WTC11 (cell line): ENCODE measurements around the gene AKAP7.

Experiments
- ATF1 ChIP-seq: sonication (generic); formaldehyde crosslinking; IDR thresholded peaks from 2 replicates; pipeline ENCODE4 v1.8.1; 2023; ENCODE audit warnings: mild to moderate bottlenecking, moderate library complexity, missing genetic modification reagents
- ETV6 ChIP-seq: sonication (generic); formaldehyde crosslinking; IDR thresholded peaks from 2 replicates; pipeline ENCODE4 v1.8.1; 2022; ENCODE audit warnings: mild to moderate bottlenecking, missing genetic modification reagents
- IRF2 ChIP-seq: sonication (generic); formaldehyde crosslinking; IDR thresholded peaks from 2 replicates; pipeline ENCODE4 v1.8.0; 2022; ENCODE audit warnings: low read depth, missing genetic modification reagents, borderline replicate concordance
- JAZF1 ChIP-seq: fragments of 250-450 bp; sonication (Bioruptor Pico); IDR thresholded peaks from 2 replicates; pipeline ENCODE4 v1.9.0; 2021; ENCODE audit warnings: moderate library complexity, mild to moderate bottlenecking, inconsistent platforms
- MYBL2 ChIP-seq: sonication (generic); formaldehyde crosslinking; IDR thresholded peaks from 2 replicates; pipeline ENCODE4 v1.8.1; 2023; ENCODE audit warnings: mild to moderate bottlenecking, moderate library complexity, missing genetic modification reagents
- NFE2L1 ChIP-seq: sonication (generic); formaldehyde crosslinking; IDR thresholded peaks from 2 replicates; pipeline ENCODE4 v1.8.1; 2023; ENCODE audit warnings: missing genetic modification reagents
- TEAD4 ChIP-seq: sonication (generic); formaldehyde crosslinking; IDR thresholded peaks from 2 replicates; pipeline ENCODE4 v1.8.0; 2022; ENCODE audit warnings: mild to moderate bottlenecking, missing genetic modification reagents
- ZBTB21 ChIP-seq: sonication (generic); formaldehyde crosslinking; IDR thresholded peaks from 2 replicates; pipeline ENCODE4 v1.8.1; 2023; ENCODE audit warnings: mild to moderate bottlenecking, missing genetic modification reagents, borderline replicate concordance
- ZNF121 ChIP-seq: sonication (generic); formaldehyde crosslinking; IDR thresholded peaks from 2 replicates; pipeline ENCODE4 v1.8.0; 2023; ENCODE audit warnings: missing genetic modification reagents
- TF ChIP-seq, protein P1 (sequence below): fragments of 200-600 bp; IDR thresholded peaks from 2 replicates; pipeline ENCODE4 v1.8.0; 2022; ENCODE audit warnings: antibody characterized with exemption
- TF ChIP-seq, protein P2 (sequence below): sonication (generic); formaldehyde crosslinking; IDR thresholded peaks from 2 replicates; pipeline ENCODE4 v1.8.1; 2022; ENCODE audit warnings: low read depth, missing genetic modification reagents, borderline replicate concordance
- TF ChIP-seq, protein P3 (sequence below): sonication (generic); formaldehyde crosslinking; IDR thresholded peaks from 2 replicates; pipeline ENCODE4 v1.8.1; 2023; ENCODE audit warnings: mild to moderate bottlenecking, missing genetic modification reagents

DNA sequence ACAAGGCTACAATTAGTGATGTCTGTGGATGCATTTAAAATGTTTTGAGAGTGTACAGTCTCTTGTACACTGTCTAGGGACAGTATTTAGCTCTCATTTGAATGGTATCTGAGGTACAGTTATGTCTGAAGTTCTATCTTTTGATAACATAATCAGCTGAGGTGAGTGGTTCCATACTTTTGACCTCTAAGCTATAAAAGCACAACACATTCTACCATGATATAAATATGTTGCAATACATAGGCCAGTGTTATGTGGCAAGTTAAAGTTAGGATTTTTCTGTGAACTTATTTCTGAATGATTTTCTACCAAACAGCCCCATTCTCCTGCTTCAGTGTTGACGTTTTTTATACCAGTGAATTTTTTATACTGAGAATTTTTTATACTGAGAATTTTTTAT lies 77.6 kb downstream of the AKAP7 start:
- no peak for TF ChIP-seq JAZF1 (CRISPR knock-in tag)
- TF ChIP-seq ETV6 (CRISPR knock-in tag), result no peak
- TF ChIP-seq, protein P1, sequence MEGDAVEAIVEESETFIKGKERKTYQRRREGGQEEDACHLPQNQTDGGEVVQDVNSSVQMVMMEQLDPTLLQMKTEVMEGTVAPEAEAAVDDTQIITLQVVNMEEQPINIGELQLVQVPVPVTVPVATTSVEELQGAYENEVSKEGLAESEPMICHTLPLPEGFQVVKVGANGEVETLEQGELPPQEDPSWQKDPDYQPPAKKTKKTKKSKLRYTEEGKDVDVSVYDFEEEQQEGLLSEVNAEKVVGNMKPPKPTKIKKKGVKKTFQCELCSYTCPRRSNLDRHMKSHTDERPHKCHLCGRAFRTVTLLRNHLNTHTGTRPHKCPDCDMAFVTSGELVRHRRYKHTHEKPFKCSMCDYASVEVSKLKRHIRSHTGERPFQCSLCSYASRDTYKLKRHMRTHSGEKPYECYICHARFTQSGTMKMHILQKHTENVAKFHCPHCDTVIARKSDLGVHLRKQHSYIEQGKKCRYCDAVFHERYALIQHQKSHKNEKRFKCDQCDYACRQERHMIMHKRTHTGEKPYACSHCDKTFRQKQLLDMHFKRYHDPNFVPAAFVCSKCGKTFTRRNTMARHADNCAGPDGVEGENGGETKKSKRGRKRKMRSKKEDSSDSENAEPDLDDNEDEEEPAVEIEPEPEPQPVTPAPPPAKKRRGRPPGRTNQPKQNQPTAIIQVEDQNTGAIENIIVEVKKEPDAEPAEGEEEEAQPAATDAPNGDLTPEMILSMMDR, result no peak
- no peak for TF ChIP-seq IRF2 (CRISPR knock-in tag)
- no peak for TF ChIP-seq NFE2L1
- no peak for TF ChIP-seq TEAD4 (CRISPR knock-in tag)
- TF ChIP-seq MYBL2 (CRISPR knock-in tag), result no peak
- TF ChIP-seq ATF1, result no peak
- TF ChIP-seq, protein P2, sequence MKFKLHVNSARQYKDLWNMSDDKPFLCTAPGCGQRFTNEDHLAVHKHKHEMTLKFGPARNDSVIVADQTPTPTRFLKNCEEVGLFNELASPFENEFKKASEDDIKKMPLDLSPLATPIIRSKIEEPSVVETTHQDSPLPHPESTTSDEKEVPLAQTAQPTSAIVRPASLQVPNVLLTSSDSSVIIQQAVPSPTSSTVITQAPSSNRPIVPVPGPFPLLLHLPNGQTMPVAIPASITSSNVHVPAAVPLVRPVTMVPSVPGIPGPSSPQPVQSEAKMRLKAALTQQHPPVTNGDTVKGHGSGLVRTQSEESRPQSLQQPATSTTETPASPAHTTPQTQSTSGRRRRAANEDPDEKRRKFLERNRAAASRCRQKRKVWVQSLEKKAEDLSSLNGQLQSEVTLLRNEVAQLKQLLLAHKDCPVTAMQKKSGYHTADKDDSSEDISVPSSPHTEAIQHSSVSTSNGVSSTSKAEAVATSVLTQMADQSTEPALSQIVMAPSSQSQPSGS (CRISPR knock-in tag), result no peak
- TF ChIP-seq, protein P3, sequence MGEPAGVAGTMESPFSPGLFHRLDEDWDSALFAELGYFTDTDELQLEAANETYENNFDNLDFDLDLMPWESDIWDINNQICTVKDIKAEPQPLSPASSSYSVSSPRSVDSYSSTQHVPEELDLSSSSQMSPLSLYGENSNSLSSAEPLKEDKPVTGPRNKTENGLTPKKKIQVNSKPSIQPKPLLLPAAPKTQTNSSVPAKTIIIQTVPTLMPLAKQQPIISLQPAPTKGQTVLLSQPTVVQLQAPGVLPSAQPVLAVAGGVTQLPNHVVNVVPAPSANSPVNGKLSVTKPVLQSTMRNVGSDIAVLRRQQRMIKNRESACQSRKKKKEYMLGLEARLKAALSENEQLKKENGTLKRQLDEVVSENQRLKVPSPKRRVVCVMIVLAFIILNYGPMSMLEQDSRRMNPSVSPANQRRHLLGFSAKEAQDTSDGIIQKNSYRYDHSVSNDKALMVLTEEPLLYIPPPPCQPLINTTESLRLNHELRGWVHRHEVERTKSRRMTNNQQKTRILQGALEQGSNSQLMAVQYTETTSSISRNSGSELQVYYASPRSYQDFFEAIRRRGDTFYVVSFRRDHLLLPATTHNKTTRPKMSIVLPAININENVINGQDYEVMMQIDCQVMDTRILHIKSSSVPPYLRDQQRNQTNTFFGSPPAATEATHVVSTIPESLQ (CRISPR knock-in tag), result no peak
- no peak for TF ChIP-seq ZNF121 (CRISPR knock-in tag)
- no peak for TF ChIP-seq ZBTB21
